AG20443 (cell line): ENCODE results near the gene EED.
A peak's percentile ranks its signal among the peaks of the same experiment; 100 is the strongest.

ENCODE experiments used
- DNase-seq: peaks from one replicate; pipeline ENCODE4 v3.0.0; 2012; ENCODE audit warnings: low spot score, mixed read lengths

The EED gene, protein sequence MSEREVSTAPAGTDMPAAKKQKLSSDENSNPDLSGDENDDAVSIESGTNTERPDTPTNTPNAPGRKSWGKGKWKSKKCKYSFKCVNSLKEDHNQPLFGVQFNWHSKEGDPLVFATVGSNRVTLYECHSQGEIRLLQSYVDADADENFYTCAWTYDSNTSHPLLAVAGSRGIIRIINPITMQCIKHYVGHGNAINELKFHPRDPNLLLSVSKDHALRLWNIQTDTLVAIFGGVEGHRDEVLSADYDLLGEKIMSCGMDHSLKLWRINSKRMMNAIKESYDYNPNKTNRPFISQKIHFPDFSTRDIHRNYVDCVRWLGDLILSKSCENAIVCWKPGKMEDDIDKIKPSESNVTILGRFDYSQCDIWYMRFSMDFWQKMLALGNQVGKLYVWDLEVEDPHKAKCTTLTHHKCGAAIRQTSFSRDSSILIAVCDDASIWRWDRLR

GRCh38 chr11:86244522-86245368 lies at the start of gene EED:
Gene EED, plus strand, starts transcription at chr11:86244753. Its CDS starts 477 bp downstream, at chr11:86245230.
- DNase-seq, result peak; percentile 96

DNA sequence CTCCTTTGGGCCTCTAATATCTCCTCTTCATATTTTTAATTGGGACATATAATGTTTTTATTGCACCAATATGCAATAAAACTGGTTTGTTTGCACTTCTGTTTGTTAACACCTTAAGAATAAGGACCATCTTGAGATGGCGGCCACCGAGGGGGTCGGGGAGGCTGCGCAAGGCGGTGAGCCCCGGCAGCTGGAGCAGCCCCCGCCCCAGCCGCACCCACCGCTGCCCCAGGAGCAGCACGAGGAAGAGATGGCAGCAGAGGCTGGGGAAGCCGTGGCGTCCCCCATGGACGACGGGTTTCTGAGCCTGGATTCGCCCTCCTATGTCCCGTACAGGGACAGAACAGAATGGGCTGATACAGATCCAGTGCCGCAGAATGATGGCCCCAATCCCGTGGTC lies 49.6 kb upstream of the EED start:
- no peak for DNase-seq

DNA sequence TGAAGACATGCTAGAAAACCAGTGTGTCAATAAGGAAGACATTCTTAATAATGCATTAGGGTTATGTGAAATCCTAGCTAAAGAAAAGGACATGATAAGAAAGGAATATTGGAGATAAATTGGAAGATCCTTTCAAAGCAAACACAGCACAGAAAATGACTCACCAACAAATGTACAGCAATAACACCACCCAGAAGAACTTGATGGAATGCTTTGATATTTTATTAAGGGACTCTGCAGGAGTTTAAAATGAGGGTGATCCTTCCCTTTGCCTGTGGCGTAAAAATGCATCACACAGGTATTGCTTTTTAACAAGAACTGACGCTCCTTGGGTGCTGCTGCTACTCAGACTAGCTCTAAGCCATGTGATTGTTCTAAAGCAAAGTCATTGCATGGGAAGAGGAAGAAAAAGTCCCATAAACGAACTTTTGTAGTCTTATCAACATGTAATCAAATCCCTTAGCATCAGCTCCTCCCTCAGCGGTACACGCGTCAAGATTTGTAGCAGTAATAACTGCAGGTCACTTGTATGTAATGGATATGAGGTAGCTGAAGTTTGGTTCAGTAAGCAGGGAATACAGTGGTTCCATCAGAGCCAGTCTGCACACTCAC lies 48.4 kb upstream of the EED start:
- DNase-seq, result no peak

DNA sequence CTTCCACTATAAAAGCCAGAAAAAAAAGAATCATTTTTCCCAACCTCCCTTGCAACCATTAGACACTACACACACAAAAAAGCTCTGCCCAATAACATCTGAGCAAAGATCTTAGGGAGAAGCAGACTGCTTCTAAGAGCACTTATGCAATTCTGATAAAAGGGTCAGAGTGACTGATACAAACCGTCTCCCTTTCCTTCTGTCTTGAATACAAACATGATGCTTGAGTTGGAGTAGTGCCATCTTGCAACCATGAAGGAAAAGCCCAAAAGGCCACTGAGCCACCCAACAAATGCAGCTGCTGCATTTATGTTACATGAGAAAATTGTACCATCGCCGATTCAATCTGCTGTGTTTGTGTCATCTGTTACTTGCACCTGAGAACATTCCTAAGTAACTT lies 47.6 kb upstream of the EED start:
- DNase-seq, result no peak

DNA sequence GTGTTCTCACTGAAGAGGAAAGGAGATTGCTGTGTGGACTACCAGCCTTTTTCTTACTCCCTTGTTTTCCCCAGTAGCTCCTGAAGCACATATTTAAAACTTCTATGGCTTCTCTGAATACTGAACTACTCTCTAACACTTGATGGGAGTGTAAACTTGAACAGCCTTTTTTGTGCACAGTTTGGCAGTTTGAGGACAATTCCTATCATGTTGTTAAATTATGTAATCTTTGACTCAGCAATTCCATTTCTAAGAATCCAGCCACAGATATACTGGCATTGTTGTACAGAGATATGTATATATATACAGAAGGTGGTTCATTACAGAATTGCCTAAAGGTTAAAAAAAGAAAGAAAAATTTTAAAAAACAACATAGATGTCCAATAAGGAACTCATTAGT lies 47.1 kb upstream of the EED start:
- no peak for DNase-seq

GRCh38 chr11:86198139-86198538 lies 46.4 kb upstream of the EED start:
- no peak for DNase-seq

GRCh38 chr11:86199354-86199753 lies 45.2 kb upstream of the EED start:
- no peak for DNase-seq

GRCh38 chr11:86201371-86201884 lies 43.1 kb upstream of the EED start:
- no peak for DNase-seq

GRCh38 chr11:86202013-86202336 lies 42.6 kb upstream of the EED start:
- DNase-seq, result no peak

DNA sequence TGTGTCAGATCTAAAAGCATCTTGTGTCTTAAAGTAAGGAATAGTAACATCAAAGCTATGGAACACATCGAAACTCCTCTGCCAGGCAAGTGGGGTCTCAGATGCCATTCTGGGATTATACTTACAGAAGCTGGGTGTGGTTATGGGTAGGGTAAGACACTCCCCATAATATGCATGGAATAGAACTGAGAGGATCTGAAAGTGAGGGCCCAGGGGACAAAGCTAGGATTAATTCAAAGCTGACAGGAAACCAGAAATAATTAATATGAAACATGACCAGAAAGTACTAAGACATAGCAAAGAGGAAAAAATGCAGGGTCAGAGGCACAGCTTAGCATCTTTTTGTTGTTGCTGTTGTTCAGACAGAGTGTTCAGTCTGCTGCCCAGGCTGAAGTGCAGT lies 40.2 kb upstream of the EED start:
- no peak for DNase-seq

GRCh38 chr11:86205421-86206336 lies 38.9 kb upstream of the EED start:
- no peak for DNase-seq

GRCh38 chr11:86206337-86206695 lies 38.2 kb upstream of the EED start:
- DNase-seq, result no peak

DNA sequence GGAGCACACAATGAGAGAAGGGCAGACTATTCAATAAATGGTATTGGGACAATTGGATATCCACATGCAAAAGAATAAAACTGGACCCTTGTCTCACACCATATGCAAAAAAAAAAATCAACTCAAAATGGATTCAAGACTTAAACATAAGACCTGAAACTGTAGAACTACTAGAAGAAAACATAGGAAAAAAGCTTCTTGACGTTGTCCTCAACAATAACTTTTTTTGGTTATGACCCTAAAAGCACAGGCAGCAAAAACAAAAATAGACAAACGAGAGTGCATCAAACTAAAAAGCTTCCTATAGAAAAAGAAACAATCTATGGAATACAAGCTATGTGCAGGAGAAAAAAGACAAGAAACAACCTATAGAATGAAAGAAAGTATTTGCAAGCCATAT lies 37.1 kb upstream of the EED start:
- DNase-seq, result no peak

GRCh38 chr11:86208572-86208971 lies 36.0 kb upstream of the EED start:
- DNase-seq, result no peak

GRCh38 chr11:86209806-86210657 lies 34.5 kb upstream of the EED start:
- DNase-seq, result no peak

- DNase-seq, result no peak
These were observed 33.7 kb upstream of the EED start for GRCh38 chr11:86210898-86211297.

DNA sequence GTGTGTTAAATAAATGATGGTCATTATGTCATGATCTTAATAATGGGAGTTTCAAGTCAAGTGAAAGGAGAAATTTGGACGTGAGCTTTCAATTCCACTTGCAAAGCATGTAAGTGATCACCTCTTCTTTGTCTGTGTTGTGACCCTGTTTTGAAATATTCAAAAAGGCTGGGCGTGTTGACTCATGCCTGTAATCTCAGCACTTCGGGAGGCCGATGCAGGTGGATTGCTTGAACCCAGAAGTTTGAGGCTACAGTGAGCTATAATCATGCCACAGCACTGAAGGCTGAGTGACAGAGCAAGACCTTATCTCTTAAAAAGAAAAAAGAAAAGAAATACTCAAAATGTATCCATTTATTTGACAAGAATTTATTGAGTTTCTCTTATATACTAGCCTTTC lies 32.9 kb upstream of the EED start:
- no peak for DNase-seq

DNA sequence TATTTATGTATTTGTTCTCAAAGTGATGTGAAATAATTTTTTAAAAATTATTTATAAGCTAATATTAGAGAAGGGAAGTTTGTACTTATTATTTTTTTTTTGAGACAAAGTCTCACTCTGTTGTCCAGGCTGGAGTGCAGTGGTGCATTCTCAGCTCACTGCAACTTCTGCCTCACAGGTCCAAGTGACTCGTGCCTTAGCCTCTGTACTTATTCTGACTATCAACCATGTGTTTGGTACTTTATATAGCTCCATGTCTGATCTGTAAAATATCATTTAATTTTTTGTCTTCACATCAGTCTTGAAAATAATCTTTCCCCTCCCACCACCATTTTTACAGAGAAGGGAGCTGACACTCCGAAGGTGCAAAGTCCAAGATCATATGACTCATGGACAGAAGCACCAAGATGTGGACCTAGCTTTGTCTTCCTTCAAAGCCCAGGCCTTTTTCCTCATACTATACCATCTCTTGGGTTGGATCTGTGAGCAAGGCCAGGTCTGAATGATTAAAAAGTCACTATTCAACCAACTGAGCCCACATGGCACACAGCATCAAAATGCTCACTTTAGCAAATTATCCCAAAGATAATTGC lies 32.4 kb upstream of the EED start:
- no peak for DNase-seq

DNA sequence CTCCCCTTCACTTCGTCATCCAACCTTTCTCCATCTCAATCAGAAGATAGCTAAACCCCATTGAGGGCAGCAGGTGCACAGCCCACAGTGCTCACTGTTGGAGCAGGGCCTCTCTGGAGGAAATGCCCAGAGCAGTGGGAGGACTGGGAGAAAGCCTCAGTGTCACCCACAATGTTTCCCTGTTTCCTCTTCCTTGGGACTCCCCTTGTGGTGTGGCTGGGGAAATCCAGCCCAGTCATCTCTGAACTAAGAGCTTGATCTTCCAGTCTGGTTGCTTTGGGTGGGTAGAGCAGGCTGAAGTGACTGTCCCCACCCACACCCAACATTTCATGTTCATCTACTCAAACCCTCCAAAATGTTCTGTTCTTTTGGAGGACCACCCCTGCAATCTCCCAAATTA lies 29.8 kb upstream of the EED start:
- DNase-seq, result no peak
